Sciatic nerve (tissue), 2 donors: ENCODE measurements around the gene SART1. TPM values are rescaled to one million over a fixed set of nuclear protein-coding genes. Genes with fewer than 3 reads are reported as not detected.
A peak's percentile ranks its signal among the peaks of the same experiment; 100 is the strongest.
"Not testable (repeated sequence)": the region's sequence is repeated elsewhere in the genome, so short reads cannot be mapped to it uniquely, and the experiment has no call there.

Experiments
- ATAC-seq: fragments of 200-7000 bp; cut with Tn5 transposase; one replicate; pipeline ENCODE4 v1.9.1; 2020; ENCODE audit warnings: mild to moderate bottlenecking, moderate library complexity
- DNase-seq: peaks from one replicate; pipeline ENCODE4 v3.0.0-alpha.2; 2020; ENCODE audit warnings: low spot score
- intact Hi-C: fragments of 100-400 bp; cut with DNase I; formaldehyde crosslinking; loops from one replicate; pipeline ENCODE4 v1.14.2; 2022
- total RNA-seq: library from RNA; stranded (reverse); fragmentation: NEBNext Ultra II Directional; extraction: Animal tissue kit (Norgen Biotek cat#: 25700); gene quantifications from one replicate; pipeline ENCODE4 v1.2.1, GENCODE V29; 2021
- donor health status: DM: no; HTN: no; CAD: no.
- donor health status: DM: no; HTN: no; CAD: no.

The SART1 gene
- total RNA-seq, 1 donor from 2014 or later, result 51.0 TPM

DNA sequence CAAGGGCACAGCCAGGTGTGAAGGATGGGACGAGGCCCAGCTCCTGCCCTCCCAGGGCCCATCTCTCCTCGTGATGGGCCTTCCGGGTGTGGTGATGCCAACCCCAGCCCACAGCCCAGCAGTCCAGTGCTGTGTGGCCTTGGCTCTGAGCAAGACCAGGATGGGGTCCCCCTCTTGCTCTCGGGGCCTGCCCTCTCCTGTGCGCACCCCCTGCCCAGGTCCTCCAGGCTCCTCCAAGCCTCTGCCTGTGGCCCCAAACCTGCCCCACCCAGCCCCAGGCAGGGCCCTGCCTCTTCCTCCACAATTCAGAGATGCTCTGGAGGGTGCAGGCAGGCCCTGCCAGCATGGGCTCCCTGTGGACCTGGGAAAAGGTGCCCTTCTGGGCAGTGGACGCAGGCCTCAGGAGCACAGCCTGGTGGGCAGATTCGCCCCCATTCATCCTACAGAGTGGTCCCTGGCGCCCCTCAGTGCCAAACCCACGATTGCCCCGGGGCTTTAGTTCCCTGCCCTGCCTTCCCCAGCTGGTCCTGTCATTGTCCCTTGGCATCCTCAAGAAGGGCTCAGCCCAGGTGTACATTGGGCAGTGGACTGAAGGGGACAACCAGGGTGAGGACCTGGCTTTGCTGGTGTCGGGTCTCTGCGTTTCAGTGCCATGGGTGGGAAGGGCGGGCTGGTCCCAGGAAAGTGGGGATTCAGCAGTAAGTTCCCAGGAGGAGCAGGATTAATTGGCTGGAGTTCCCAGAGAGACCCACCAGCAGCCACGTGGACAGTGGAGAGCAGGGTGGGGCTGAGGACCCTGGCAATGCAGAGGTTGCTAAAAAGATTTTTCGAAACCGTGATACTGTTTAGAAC lies 20.7 kb downstream of the SART1 start:
- ATAC-seq (no peak), DNase-seq (no peak)
- intact Hi-C loops, result loop anchor here (10.0 kb wide), 2 partner anchors 97 to 277 kb away; partner anchors contain the start of gene FIBP

- ATAC-seq (no peak), DNase-seq (no peak)
- intact Hi-C loops, result loop anchor here (10.0 kb wide), 2 partner anchors 98 to 278 kb away; partner anchors contain the start of gene FIBP
These were observed 21.5 kb downstream of the SART1 start for GRCh38 chr11:65982824-65983588.

GRCh38 chr11:65983589-65983987 lies 22.1 kb downstream of the SART1 start:
- intact Hi-C loops, result loop anchor here (10.0 kb wide), 2 partner anchors 99 to 279 kb away; partner anchors contain the start of gene FIBP
- ATAC-seq (no peak), DNase-seq (no peak)

- intact Hi-C loops, result loop anchor here (10.0 kb wide), 2 partner anchors 103 to 283 kb away; partner anchors contain the start of gene FIBP
- ATAC-seq (no peak), DNase-seq (no peak)
These were observed 25.8 kb downstream of the SART1 start for GRCh38 chr11:65987336-65987735.

DNA sequence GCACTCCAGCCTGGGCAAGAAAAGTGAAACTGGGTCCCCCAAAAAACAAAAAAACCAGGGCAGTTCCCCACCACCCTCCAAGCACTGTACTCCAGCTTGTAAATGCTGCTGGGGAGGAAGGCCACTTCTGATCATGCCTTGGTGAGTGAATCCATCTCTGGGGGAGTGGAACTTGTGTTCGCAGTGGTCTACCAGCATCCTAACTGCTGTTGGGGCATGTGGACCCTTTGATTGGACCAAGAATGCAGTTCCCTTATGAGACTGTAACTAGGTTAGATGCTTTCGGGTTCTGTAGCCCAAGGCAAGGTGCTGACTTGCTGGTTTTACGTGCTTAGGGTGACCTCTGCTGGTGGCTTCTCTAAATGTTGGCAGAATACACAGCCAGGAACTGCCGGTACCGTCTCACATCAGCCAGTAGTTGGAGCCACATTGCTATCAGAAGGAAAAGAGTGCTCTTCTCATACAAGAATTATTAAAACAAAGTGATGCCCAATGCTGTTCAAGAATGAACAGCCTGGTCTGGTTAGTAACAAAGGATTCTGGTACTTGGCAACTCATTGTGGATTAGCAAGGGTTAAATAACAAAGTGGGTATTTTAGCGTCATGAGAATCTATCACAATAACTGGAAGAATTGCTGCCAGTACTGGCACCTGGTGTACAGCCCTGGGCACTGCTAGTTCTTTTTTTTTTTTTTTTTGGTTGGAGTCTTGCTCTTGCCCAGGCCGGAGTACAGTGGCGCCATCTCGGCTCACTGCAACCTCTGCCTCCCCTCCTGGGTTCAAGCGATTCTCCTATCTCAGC lies 27.5 kb downstream of the SART1 start:
- ATAC-seq, result peak; percentile 98
- intact Hi-C loops, result loop anchor here (10.0 kb wide), 2 partner anchors 104 to 284 kb away; partner anchors contain the start of gene FIBP
- DNase-seq, result peak; percentile 91

- no peak for DNase-seq
- intact Hi-C loops, result no loop called here
- no peak for ATAC-seq
These were observed 30.5 kb downstream of the SART1 start for GRCh38 chr11:65992056-65992455.

- intact Hi-C loops, result no loop called here
- no peak for DNase-seq
- ATAC-seq, result no peak
These were observed 35.8 kb downstream of the SART1 start for GRCh38 chr11:65997286-65997685.

DNA sequence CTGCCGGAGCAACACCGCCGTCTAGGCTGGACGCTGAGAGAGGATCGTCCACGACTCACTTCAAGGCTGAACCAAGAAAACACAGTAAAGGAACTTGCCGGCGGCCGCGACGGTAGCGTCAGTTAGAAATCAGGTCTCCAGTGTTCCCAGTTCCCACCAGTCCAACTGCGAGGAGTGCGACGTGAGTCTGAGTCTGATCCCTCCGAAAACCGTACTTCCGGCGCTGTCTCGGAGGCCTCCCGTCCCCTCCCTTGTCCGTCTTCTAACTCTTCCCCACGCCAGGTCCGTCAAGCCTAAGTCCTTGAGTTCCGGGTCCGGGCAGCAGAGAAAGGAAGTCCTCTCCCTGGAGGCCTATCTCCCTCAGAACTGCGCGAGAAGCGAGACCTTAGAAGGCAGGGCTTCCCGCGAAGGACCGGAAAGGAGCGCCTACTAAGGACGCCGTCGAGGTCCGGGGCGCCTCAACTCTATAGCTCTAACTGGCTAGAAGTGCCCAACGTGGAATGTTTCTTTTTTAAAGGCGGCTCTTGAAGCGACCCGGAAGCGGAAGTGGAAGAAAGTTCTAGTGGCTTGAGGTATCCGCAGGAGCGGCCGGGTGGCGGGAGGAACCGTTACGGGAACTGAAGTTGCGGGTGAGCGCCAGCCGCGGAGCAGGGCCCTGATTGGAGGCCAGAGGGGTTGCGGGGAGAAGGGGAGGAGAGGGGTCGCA lies 40.6 kb downstream of the SART1 start, which contains the start of the genes BANF1 and EIF1AD:
Gene BANF1 (plus strand): TSS at position 562 of the 706 bp plus-strand sequence. CDS start 748 bp downstream, outside the sequence.
Gene EIF1AD (minus strand): TSS at position 216 of the 706 bp plus-strand sequence. CDS start 1,768 bp downstream, outside the sequence.
- peak; percentile 94 for DNase-seq
- peak; percentile 96 for ATAC-seq
- intact Hi-C loops, result no loop called here

DNA sequence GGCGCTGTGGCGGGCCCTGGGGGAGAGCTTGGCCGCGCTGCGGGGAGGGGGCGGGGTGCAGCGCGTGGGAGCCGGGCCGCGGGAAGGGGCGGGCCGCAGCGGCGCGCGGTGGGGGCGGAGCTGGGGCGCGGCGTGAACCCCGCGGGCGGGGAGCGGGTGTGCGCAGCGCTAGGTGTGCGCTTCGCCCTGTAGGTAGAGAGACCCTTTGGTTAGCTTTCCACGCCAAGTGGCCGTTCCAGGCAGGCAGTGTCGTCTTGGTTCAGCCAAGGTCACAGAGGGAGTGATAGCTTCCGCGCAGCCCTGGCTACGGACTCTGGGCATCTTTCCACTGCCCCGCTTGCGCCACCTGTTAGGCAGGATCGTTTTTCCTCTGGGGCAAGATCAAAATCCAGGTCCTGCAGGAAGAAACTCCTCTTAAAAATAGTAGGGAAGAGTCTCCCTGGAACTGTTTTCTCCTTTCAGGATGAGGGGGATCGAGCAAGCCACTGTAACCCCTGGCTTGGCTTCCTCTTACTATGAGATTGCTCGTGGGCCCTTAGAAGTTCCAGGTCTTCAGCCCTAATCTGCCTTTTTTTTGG lies 41.2 kb downstream of the SART1 start:
- no peak for DNase-seq
- intact Hi-C loops, result no loop called here
- peak; percentile 79 for ATAC-seq

DNA sequence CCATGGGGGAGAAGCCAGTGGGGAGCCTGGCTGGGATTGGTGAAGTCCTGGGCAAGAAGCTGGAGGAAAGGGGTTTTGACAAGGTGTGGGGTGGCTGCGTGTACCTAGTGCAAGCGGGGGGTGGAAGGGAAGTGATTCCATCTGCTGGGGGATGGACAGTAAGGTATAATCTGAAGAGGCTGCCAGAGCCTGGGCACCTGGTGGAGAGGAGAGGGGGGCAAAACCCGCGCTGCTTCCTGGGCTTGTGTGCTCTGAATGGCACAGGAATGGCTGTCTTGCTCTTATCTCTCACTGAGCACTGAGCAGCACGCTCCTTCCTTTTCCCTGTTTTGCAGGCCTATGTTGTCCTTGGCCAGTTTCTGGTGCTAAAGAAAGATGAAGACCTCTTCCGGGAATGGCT lies 41.8 kb downstream of the SART1 start:
- intact Hi-C loops, result no loop called here
- ATAC-seq (no peak), DNase-seq (no peak)

GRCh38 chr11:66004186-66004585 lies 42.7 kb downstream of the SART1 start:
- intact Hi-C loops, result no loop called here
- ATAC-seq, result no peak
- no peak for DNase-seq

GRCh38 chr11:66006134-66006890 lies 44.8 kb downstream of the SART1 start:
- intact Hi-C loops, result no loop called here
- ATAC-seq, result no peak
- DNase-seq, result no peak

- DNase-seq (no peak), ATAC-seq (no peak)
- intact Hi-C loops, result no loop called here
These were observed 45.3 kb downstream of the SART1 start for GRCh38 chr11:66006891-66007176.

DNA sequence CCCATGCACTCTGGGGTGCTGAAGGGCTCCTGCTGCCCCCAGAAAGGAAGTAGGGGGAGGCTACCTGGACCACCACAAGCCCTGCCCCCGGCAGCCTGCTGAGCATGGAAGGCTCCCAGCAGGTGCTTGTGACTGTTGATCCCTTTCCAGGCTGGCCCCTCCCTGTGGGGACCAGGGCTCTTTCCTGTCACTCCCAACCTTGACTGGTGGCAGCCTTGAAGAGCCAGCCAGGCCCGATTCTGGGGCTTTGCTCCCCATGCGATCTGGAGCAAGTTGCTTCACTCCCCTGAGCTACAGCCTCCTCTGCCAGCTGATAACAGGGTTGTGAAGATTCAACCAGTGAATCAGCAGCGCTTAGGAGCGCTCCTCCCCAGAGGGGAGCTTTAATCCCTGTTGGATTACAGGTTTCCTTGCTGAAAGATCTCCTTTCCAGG lies 45.7 kb downstream of the SART1 start:
- ATAC-seq (no peak), DNase-seq (no peak)
- intact Hi-C loops, result no loop called here

GRCh38 chr11:66008095-66008467 lies 46.5 kb downstream of the SART1 start:
- no peak for ATAC-seq
- no peak for DNase-seq
- intact Hi-C loops, result no loop called here

DNA sequence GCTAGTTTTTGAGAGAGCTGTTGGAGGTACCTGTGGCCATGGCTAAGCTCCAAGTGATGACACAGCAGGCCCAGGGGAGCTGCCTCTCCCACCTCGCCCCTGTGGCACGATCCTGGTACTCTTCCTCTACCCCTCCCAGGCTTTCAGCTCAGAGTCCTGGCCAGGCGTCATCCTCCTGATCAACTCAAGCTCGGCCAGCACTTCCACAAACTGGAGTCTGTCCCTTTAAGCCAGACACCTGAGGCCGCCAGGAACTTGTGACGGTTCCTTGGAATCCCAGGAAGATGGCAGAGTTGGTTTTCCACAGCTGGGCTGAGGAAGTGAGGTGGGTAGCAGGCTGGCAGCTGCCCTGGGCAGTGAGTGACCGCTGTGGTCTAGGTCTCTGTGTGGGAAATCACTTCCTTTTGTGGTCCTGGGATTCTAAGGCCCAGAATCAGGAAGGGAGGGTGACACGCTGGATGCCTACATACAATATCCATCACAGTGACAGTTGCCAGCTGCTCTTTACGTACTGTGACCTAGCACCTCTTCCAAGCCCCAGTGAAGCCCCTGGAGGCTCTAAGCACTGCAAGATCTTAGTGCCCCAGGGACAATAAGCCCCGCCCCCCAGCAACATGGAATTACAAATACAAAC lies 47.1 kb downstream of the SART1 start:
- DNase-seq, result no peak
- intact Hi-C loops, result no loop called here
- no peak for ATAC-seq

GRCh38 chr11:66010036-66010435 lies 48.5 kb downstream of the SART1 start:
- intact Hi-C loops, DNase-seq, ATAC-seq: not testable (repeated sequence)
